Hepatocyte (in vitro differentiated cells): Measurements from ENCODE around the gene CORO2A. TPM values are rescaled to one million over a fixed set of nuclear protein-coding genes. Genes with fewer than 3 reads are reported as not detected.

Source experiments
- DNase-seq: peaks from one replicate; pipeline ENCODE4 v3.0.0-alpha.2; 2016; ENCODE audit warnings: low spot score
- H2AFZ ChIP-seq: fragments of 200-600 bp; sonication (generic); 2 replicates; pipeline ENCODE4 v1.6.0; 2016; ENCODE audit warnings: antibody characterized with exemption, mild to moderate bottlenecking
- H3K27ac ChIP-seq: fragments of 200-600 bp; sonication (generic); 2 replicates; pipeline ENCODE4 v1.5.1; 2016; ENCODE audit warnings: mild to moderate bottlenecking
- H3K27me3 ChIP-seq: fragments of 200-600 bp; sonication (generic); 2 replicates; pipeline ENCODE4 v1.6.1; 2016
- H3K36me3 ChIP-seq: fragments of 200-600 bp; sonication (generic); replicated peaks from 2 replicates; pipeline ENCODE4 v1.5.1; 2016; ENCODE audit warnings: low read depth; ENCODE audit not compliant: insufficient read depth
- H3K4me1 ChIP-seq: fragments of 200-600 bp; sonication (generic); 2 replicates; pipeline ENCODE4 v1.5.1; 2016; ENCODE audit warnings: mild to moderate bottlenecking, moderate library complexity; ENCODE audit not compliant: insufficient read depth
- H3K4me2 ChIP-seq: fragments of 200-600 bp; sonication (generic); 2 replicates; pipeline ENCODE4 v1.6.0; 2016
- H3K4me3 ChIP-seq: fragments of 200-600 bp; sonication (generic); 2 replicates; pipeline ENCODE4 v1.5.1; 2016; ENCODE audit warnings: mild to moderate bottlenecking
- H3K79me2 ChIP-seq: fragments of 200-600 bp; sonication (generic); 2 replicates; pipeline ENCODE4 v1.6.0; 2017; ENCODE audit warnings: mild to moderate bottlenecking
- H3K9me2 ChIP-seq: fragments of 200-600 bp; sonication (generic); replicated peaks from 2 replicates; pipeline ENCODE4 v1.6.0; 2017; ENCODE audit warnings: mild to moderate bottlenecking; ENCODE audit not compliant: insufficient read depth
- H3K9me3 ChIP-seq: fragments of 200-600 bp; sonication (generic); 2 replicates; pipeline ENCODE4 v1.5.1; 2016; ENCODE audit warnings: low read depth, mild to moderate bottlenecking
- H4K20me1 ChIP-seq: fragments of 200-600 bp; sonication (generic); 2 replicates; pipeline ENCODE4 v1.6.0; 2016; ENCODE audit warnings: mild to moderate bottlenecking; ENCODE audit not compliant: insufficient read depth, poor library complexity, severe bottlenecking
- CTCF ChIP-seq: fragments of 200-600 bp; sonication (generic); IDR thresholded peaks from 2 replicates; pipeline ENCODE4 v1.5.1; 2016; ENCODE audit warnings: antibody characterized with exemption, mild to moderate bottlenecking; ENCODE audit not compliant: poor library complexity
- EZH2 ChIP-seq: fragments of 200-600 bp; sonication (generic); IDR thresholded peaks from 2 replicates; pipeline ENCODE4 v1.6.1; 2016; ENCODE audit warnings: antibody characterized with exemption, mild to moderate bottlenecking, borderline replicate concordance
- EZH2phosphoT487 ChIP-seq: fragments of 200-600 bp; sonication (generic); IDR thresholded peaks from one replicate; pipeline ENCODE4 v1.6.1; 2018; ENCODE audit warnings: antibody characterized with exemption, mild to moderate bottlenecking, low read depth, moderate library complexity; ENCODE audit not compliant: unreplicated experiment, severe bottlenecking
- WGBS: methylation state at CpG from one replicate; pipeline ENCODE4 v1.1.6; 2016; ENCODE audit warnings: low lambda C conversion rate; ENCODE audit errors: missing lambda C conversion rate; 5-methylcytosine and 5-hydroxymethylcytosine counted together
- polyA plus RNA-seq: library from polyadenylated mRNA; unstranded; fragments of >200 nt; fragmentation: Nextera tagmentation; extraction: Ambion mirVana; gene quantifications from 2 replicates; pipeline ENCODE4 v1.2.1, GENCODE V29; 2016
- total RNA-seq: library from RNA; depleted of rRNA; stranded (reverse); fragments of >200 nt; gene quantifications from 2 replicates; pipeline ENCODE4 v1.2.3, GENCODE V29; 2014

Gene CORO2A
- total and polyA plus RNA-seq, 2 experiments from 2014 or later: 12.8 to 24.6 TPM

GRCh38 chr9:98199388-98200033 lies 7.1 kb upstream of the CORO2A start:
- H4K20me1 ChIP-seq: no peaks in the 10 kb centered on the region
- no peaks in the 10 kb centered on the region for H3K27me3 ChIP-seq
- H3K9me2 ChIP-seq: no peaks in the 10 kb centered on the region
- no peaks in the 10 kb centered on the region for H3K9me3 ChIP-seq
- no peak overlapping the region for H3K27ac ChIP-seq
- DNase-seq: no peak
- H3K79me2 ChIP-seq: no peaks in the 10 kb centered on the region
- H3K4me1 ChIP-seq: no peaks in the 10 kb centered on the region
- H3K36me3 ChIP-seq: no peaks in the 10 kb centered on the region
- 87% methylated on average over 20 of the region's 20 CpGs for WGBS
- no peak for TF ChIP-seq CTCF
- no peak for TF ChIP-seq EZH2
- H3K4me3 ChIP-seq: no peak overlapping the region
- H2AFZ ChIP-seq: no peak overlapping the region
- H3K4me2 ChIP-seq: no peak overlapping the region

- Histone ChIP-seq H3K9me3 (no peaks in the 10 kb centered on the region), H2AFZ (no peak overlapping the region), H3K27ac (no peak overlapping the region), H4K20me1 (no peaks in the 10 kb centered on the region), H3K4me1 (peaks cover 6% of the 10 kb centered on the region), H3K27me3 (no peaks in the 10 kb centered on the region), H3K36me3 (no peaks in the 10 kb centered on the region), H3K79me2 (no peaks in the 10 kb centered on the region), H3K9me2 (no peaks in the 10 kb centered on the region), H3K4me2 (no peak overlapping the region), H3K4me3 (no peak overlapping the region)
- no peak for DNase-seq
- TF ChIP-seq CTCF (no peak), EZH2 (no peak), EZH2phosphoT487 (no peak)
- 83% methylated on average over 4 of the region's 4 CpGs for WGBS
Observed at GRCh38 chr9:98195671-98196070, 3.2 kb upstream of the CORO2A start.

GRCh38 chr9:98193336-98193944 lies 1.0 kb upstream of the CORO2A start:
- H2AFZ ChIP-seq: peak overlapping the region; percentile 84
- H3K4me3 ChIP-seq: peak overlapping the region; percentile 70
- peaks cover 13% of the 10 kb centered on the region for H3K79me2 ChIP-seq
- DNase-seq: no peak
- H3K9me2 ChIP-seq: no peaks in the 10 kb centered on the region
- H3K27me3 ChIP-seq: no peaks in the 10 kb centered on the region
- peaks cover 11% of the 10 kb centered on the region for H3K4me1 ChIP-seq
- WGBS: 50% methylated on average over 8 of the region's 8 CpGs
- H3K27ac ChIP-seq: peak overlapping the region; percentile 85
- TF ChIP-seq EZH2phosphoT487: no peak
- TF ChIP-seq CTCF: no peak
- no peak for TF ChIP-seq EZH2
- H4K20me1 ChIP-seq: no peaks in the 10 kb centered on the region
- H3K36me3 ChIP-seq: no peaks in the 10 kb centered on the region
- H3K9me3 ChIP-seq: no peaks in the 10 kb centered on the region
- H3K4me2 ChIP-seq: peak overlapping the region; percentile 83
